Measurements from ENCODE around the gene ATP2A2. TPM values are rescaled to one million over a fixed set of nuclear protein-coding genes. Genes with fewer than 3 reads are reported as not detected.
"Not testable (repeated sequence)": the region's sequence is repeated elsewhere in the genome, so short reads cannot be mapped to it uniquely, and the experiment has no call there.

The ATP2A2 gene
- total and polyA plus RNA-seq, 7 donors: 691 to 2,814 (median 1,378) TPM

DNA sequence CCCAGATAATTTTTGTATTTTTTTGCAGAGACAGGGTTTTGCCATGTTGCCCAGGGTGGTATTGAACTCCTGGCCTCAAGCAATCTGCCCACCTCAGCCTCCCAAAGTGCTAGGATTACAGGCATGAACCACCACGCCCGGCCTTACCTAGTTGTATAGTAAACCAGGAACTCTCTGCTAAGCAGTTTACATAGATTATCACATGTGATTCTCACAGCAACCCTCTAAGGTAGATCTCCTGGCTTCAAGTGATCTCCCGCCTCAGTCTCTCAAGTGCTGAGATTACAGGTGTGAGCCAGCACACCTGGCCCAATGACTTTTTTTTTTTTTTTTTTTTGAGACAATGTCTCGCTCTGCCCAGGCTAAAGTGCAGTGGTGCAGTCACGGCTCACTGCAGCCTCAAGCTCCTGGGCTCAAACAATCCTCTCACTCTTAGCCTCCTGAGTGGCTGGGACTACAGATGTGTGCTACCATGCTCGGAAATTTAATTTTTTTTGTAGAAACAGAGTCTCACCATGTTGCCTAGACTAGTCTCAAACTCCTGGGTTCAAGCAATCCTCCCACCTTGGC, 26.0 kb upstream of the ATP2A2 start:
- H3K9me3 ChIP-seq: no peaks in the 10 kb centered on the region
- 98 to 99% (median 99%) methylated on average over 6 of the region's 6 CpGs for WGBS, 3 donors
- H3K27me3 ChIP-seq (ENCODE audit: insufficient read depth in 3 of 3, low read length in 2 of 3): no peaks in the 10 kb centered on the region
- no peak for TF ChIP-seq CTCF (IDR thresholded peaks at IDR 0.05)
- intact Hi-C loops (cut with DNase I): no loop called here
- H3K4me1 ChIP-seq: peaks cover 23% of the 10 kb centered on the region
- no peak overlapping the region for H3K27ac ChIP-seq
- DNase-seq: no peak
- H3K36me3 ChIP-seq (ENCODE audit: insufficient read depth in 1 of 2, low read depth in 1 of 2): no peaks in the 10 kb centered on the region
- ATAC-seq: no peak
- H3K4me3 ChIP-seq: no peak overlapping the region

- ATAC-seq: not testable (repeated sequence)
These were observed 25.1 kb upstream of the ATP2A2 start for GRCh38 chr12:110255890-110256456.

DNA sequence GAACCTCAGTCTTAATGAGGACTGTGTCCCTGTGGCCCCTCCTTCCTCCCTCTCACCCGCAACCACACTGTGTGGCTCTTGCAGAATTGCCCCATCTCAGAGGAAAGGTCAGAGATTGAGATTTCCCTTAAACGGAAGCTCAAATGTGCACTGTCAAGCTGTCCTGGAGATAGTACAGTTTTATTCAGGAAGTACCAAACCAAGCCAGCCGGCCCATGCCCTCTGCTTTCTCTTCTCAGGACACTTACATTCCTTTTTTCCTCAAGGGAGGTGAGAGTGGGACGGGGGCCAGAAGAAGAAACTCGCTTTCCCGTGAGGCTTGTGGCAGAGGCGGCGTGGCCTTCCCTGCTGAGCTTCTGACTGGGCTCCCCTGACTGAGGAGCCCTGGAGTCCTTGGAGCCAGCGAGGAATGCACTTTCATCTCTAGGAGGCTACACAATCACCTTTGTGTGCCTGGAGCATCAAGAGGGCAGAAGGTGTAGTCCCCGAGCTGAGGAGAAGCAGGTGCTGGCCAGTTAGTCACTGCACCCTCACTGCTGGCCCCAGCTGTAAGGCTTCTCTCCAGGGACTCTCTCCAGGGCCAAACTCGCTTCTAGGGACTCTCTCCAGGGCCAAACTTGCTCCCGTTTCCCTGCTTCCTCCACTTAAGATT, 24.1 kb upstream of the ATP2A2 start:
- no peaks in the 10 kb centered on the region for H3K9me3 ChIP-seq
- WGBS, 3 donors: 47 to 73% (median 57%) methylated on average over 12 of the region's 12 CpGs
- peak in 3 of 4 donors; percentile 23 to 37 (median 34) for ATAC-seq
- DNase-seq: peak; percentile 45 to 62
- H3K4me3 ChIP-seq: no peak overlapping the region
- intact Hi-C loops (cut with DNase I): no loop called here
- no peaks in the 10 kb centered on the region for H3K27me3 ChIP-seq (ENCODE audit: insufficient read depth in 3 of 3, low read length in 2 of 3)
- peak overlapping the region; percentile 41 for H3K27ac ChIP-seq
- no peak for TF ChIP-seq CTCF (IDR thresholded peaks at IDR 0.05)
- no peaks in the 10 kb centered on the region for H3K36me3 ChIP-seq (ENCODE audit: insufficient read depth in 1 of 2, low read depth in 1 of 2)
- peaks cover 18% of the 10 kb centered on the region for H3K4me1 ChIP-seq

More at GRCh38 chr12:110255890-110256456, 25.1 kb upstream of the ATP2A2 start:
- H3K4me3 ChIP-seq; H3K36me3 ChIP-seq (ENCODE audit: insufficient read depth in 1 of 2, low read depth in 1 of 2); intact Hi-C loops (cut with DNase I); H3K27me3 ChIP-seq (ENCODE audit: insufficient read depth in 3 of 3, low read length in 2 of 3); H3K9me3 ChIP-seq; DNase-seq; H3K27ac ChIP-seq: not testable (repeated sequence)
- H3K4me1 ChIP-seq: peaks cover 18% of the 10 kb centered on the region
- WGBS, 3 donors: 93 to 98% (median 95%) methylated on average over 9 to 11 of the region's 11 CpGs

DNA sequence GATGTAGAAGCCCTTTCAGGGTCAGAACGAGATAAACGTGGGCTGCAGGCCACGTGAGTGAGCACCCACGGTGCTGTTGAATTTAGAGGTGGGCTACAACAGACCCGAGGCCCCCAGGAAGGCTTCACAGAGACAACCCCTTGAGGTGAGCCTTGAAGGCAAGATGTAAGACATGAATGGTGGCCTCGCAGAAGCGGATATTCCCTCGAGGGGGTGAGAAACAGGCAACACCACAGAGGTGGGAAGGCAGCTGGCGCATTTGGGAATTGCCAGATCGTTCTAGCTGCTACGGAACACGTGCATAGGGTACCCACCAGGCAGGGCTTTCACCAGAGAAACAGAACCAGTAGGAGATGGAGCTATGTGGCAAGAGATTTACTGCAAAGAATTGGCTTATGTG, 22.6 kb upstream of the ATP2A2 start:
- Histone ChIP-seq H3K9me3 (no peaks in the 10 kb centered on the region), H3K36me3 (ENCODE audit: insufficient read depth in 1 of 2, low read depth in 1 of 2) (no peaks in the 10 kb centered on the region), H3K27me3 (ENCODE audit: insufficient read depth in 3 of 3, low read length in 2 of 3) (no peaks in the 10 kb centered on the region), H3K4me1 (peaks cover 10% of the 10 kb centered on the region), H3K4me3 (no peak overlapping the region), H3K27ac (no peak overlapping the region)
- DNase-seq: no peak
- intact Hi-C loops (cut with DNase I): no loop called here
- 89 to 96% (median 91%) methylated on average over 12 of the region's 12 CpGs for WGBS, 3 donors
- TF ChIP-seq CTCF (IDR thresholded peaks at IDR 0.05): no peak
- no peak for ATAC-seq

Data from psoas muscle (tissue), 8 donors.